ENCODE measurements around the gene TPCN1.

The TPCN1 gene

GRCh38 chr12:113295886-113296556 is 74.8 kb downstream of the TPCN1 start:
- no peak overlapping the region for H3K4me3 ChIP-seq (ENCODE audit: low read depth, low read length)
- no peak for DNase-seq (ENCODE audit: low read depth)

- H3K4me3 ChIP-seq (ENCODE audit: low read depth, low read length) = no peak overlapping the region
Observed at GRCh38 chr12:113296557-113297213, 75.4 kb downstream of the TPCN1 start.

GRCh38 chr12:113297214-113297587 is 75.9 kb downstream of the TPCN1 start:
- no peak overlapping the region for H3K4me3 ChIP-seq (ENCODE audit: low read depth, low read length)
- DNase-seq (ENCODE audit: low read depth) = no peak

More at GRCh38 chr12:113296557-113297213, 75.4 kb downstream of the TPCN1 start:
- no peak for DNase-seq (ENCODE audit: low read depth)

DNA sequence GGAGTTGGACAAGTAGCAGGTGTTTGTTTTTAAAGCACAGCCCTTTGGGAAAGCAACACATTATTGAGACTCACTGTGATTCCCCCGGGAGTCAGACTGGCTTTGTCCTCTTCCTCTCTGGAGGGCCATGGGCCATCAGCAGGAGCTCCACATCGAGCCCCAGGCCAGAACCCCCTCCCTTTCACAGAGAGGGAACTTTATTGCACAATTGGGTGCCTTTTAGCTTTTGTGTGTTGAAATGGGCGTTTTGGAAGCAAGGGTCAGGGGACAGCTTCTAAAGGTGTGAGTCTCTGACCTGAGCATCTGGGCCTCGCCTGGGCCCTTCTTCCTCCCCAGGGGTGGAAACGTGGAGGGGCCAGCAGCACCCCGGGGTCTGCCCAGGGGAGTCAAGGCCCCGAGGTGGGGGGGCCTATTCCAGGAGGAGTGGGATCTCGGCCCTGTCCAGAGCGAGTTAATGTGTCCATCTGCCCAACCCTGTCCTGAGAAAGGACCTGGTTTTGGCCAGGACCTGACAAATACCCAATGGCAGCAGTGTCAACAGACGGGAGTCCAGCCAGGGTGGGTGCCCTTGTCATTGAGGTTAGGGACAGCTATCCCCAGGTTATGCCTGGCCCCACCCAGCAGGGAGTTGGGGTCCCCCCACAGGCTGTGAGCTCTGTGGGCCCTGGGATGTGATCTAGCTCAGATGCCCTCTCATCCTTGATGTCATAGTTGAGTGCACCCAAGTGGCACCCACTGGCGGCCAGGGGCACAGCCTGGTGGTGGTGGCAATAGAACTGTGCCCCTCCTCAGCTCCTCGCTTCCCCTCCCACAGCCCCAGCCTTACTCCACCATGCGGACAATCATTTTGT is 76.6 kb downstream of the TPCN1 start:
- no peak overlapping the region for H3K4me3 ChIP-seq (ENCODE audit: low read depth, low read length)
- DNase-seq (ENCODE audit: low read depth) = no peak

- H3K4me3 ChIP-seq (ENCODE audit: low read depth, low read length) = no peak overlapping the region
- no peak for DNase-seq (ENCODE audit: low read depth)
Observed at GRCh38 chr12:113298472-113298817, 77.2 kb downstream of the TPCN1 start.

DNA sequence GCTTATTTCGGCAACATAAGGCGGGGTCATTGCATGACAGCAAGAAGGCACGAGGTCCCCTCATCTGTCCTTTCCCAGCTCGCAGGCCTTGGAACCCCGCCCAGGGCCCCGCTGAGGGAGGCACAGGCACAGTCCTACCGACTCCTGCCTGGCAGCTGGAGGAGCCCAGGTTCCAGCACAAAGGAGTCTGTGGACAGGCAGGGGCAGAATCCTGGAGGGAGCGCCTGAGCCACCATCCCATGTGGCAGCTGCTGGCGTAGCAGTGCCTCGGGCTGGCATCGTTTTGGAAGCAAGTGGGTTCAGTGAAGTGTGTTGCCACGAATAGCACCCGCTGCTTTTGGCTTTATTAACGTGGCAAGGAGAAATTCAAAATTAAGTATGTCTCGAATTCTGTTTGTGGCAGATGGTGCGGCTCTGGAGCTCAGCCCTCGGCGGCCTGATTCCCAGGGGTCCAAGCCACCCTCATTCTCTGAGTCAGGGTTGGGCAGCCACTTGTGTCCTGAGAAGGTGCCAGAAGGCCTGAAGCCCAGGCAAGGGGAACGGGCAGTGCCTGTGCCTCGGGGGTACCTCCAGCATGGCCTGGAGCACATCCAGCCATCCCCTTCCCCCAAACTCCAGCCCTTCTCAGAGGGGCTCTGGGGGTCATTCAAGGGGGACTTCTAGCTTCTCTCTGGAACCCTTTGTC is 77.7 kb downstream of the TPCN1 start:
- DNase-seq (ENCODE audit: low read depth) = no peak
- no peak overlapping the region for H3K4me3 ChIP-seq (ENCODE audit: low read depth, low read length)

- H3K4me3 ChIP-seq (ENCODE audit: low read depth, low read length) = no peak overlapping the region
- peak; percentile 34 for DNase-seq (ENCODE audit: low read depth)
Observed at GRCh38 chr12:113299619-113300237, 78.5 kb downstream of the TPCN1 start.

- H3K4me3 ChIP-seq (ENCODE audit: low read depth, low read length) = no peak overlapping the region
- DNase-seq (ENCODE audit: low read depth) = no peak
Observed at GRCh38 chr12:113301811-113302210, 80.5 kb downstream of the TPCN1 start.

DNA sequence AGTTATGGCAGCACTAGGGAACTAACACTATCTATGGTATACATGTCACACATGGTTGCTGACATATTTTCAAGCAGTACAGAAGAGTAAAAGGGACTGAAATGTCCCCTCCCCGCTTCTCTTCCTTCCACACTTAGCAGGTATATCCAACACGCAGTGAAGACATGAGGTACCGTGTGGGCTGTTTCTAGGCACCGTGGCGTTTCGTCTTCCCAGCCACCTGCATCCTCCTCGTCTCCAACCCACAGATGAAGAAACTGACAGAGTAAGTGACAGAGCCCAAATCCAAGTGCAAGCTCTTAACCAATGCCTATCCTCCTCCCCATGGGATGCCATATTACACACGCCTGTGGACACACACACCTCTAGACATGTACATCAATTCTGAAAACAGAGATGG is 81.2 kb downstream of the TPCN1 start:
- no peak overlapping the region for H3K4me3 ChIP-seq (ENCODE audit: low read depth, low read length)
- DNase-seq (ENCODE audit: low read depth) = no peak

GRCh38 chr12:113302886-113303640 is 81.8 kb downstream of the TPCN1 start:
- no peak for DNase-seq (ENCODE audit: low read depth)

DNA sequence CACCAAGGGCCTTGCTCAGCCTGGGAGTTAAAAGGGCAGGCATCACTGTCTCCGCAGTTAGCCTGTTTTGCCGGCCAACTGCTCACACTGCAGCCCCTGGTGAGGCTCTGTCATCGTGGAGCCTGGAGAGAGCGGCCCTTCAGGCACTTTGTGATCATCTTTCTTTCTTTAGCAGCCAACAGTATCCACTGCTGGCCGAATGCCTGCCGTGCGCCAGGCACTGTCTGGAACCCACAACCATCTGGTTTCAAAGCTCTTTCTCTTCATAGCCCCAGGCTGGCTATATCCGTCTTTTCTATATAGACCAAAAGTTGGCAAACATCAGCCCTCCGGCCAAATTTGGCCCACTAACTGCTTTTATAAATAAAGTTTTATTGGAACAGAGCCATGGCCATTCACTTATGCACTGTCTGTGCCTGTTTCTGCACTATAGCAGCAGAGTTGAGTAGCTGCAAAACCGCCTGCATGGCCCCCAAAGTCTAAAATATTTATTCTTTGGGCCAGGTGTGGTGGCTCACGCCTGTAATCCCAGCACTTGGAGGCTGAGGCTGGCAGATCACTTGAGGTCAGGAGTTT is 84.1 kb downstream of the TPCN1 start:
- DNase-seq (ENCODE audit: low read depth) = no peak
- no peak overlapping the region for H3K4me3 ChIP-seq (ENCODE audit: low read depth, low read length)

More at GRCh38 chr12:113302886-113303640, 81.8 kb downstream of the TPCN1 start:
- no peak overlapping the region for H3K4me3 ChIP-seq (ENCODE audit: low read depth, low read length)

GRCh38 chr12:113306382-113306781 is 85.1 kb downstream of the TPCN1 start:
- DNase-seq (ENCODE audit: low read depth) = peak; percentile 8
- no peak overlapping the region for H3K4me3 ChIP-seq (ENCODE audit: low read depth, low read length)

- DNase-seq (ENCODE audit: low read depth) = no peak
- H3K4me3 ChIP-seq (ENCODE audit: low read depth, low read length) = no peak overlapping the region
Observed at GRCh38 chr12:113310489-113310888, 89.2 kb downstream of the TPCN1 start.

DNA sequence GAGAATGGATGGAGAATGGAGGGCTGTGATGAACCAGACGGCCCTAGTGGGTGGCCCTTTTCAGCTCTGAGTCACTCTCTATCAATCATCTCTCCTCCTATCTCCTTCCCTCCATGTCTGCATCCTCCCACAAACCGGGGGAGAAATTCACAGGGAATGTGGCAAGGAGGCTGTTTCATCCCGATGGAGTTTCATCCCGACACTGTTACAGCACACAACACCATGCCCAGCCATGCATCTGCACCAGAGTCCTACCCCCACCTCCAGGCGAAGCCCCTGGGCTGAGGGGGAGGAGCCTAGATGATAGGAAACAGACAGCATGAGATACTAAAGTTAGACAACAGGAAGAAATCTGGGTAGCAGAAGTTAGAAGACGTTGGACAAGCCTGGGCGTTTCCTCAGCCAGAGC is 92.9 kb downstream of the TPCN1 start:
- H3K4me3 ChIP-seq (ENCODE audit: low read depth, low read length) = no peak overlapping the region
- DNase-seq (ENCODE audit: low read depth) = no peak

DNA sequence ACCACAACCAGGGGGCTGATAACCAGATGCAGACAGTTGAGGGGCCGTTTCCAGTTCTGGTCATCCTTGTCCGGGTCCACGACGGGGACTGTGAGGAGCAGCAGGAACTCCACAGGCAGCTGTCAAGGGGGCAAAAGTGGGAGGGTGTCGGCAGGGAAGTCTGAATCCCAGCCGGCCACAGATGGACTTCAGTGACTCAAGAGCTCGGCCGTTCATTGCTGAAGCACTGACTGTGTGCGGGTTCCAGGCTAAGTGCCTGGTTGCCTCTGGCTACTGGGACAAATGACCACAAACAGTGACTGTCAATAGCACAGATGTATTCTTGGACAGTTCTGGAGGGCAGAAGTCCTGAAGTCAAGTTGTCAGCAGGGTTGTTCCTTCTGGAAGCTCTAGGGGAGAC is 94.1 kb downstream of the TPCN1 start:
- no peak overlapping the region for H3K4me3 ChIP-seq (ENCODE audit: low read depth, low read length)

GRCh38 chr12:113316155-113316554 is 94.9 kb downstream of the TPCN1 start:
- no peak overlapping the region for H3K4me3 ChIP-seq (ENCODE audit: low read depth, low read length)
- DNase-seq (ENCODE audit: low read depth) = no peak

More for the DNA sequence above, 94.1 kb downstream of the TPCN1 start:
- no peak for DNase-seq (ENCODE audit: low read depth)

GRCh38 chr12:113317122-113317521 is 95.9 kb downstream of the TPCN1 start:
- no peak overlapping the region for H3K4me3 ChIP-seq (ENCODE audit: low read depth, low read length)

GRCh38 chr12:113318046-113318656 is 96.9 kb downstream of the TPCN1 start:
- H3K4me3 ChIP-seq (ENCODE audit: low read depth, low read length) = no peak overlapping the region

More at GRCh38 chr12:113317122-113317521, 95.9 kb downstream of the TPCN1 start:
- DNase-seq (ENCODE audit: low read depth) = no peak

More at GRCh38 chr12:113318046-113318656, 96.9 kb downstream of the TPCN1 start:
- DNase-seq (ENCODE audit: low read depth) = no peak

Measured in skeletal muscle cell (primary cell).